Left lung (tissue), 10 donors: ENCODE data around the gene C16orf95. TPM values are rescaled to one million over a fixed set of nuclear protein-coding genes. Genes with fewer than 3 reads are reported as not detected.

Experiments
- ATAC-seq: fragments of 200-7000 bp; cut with Tn5 transposase; one replicate; pipeline ENCODE4 v1.9.1; 2020; ENCODE audit warnings: moderate library complexity
- DNase-seq, 4 donors: peaks; one replicate each; pipeline ENCODE4 v3.0.0-alpha.2; 2013 to 2020
- H3K27ac ChIP-seq, 2 donors: fragments of 200-600 bp; sonication (generic) in 1 of 2; one replicate each; pipeline versions ENCODE4 v1.5.0 to v1.8.0; 2020 to 2021
- H3K27me3 ChIP-seq, 2 donors: fragments of 200-600 bp; sonication (generic) in 1 of 2; one replicate each; pipeline versions ENCODE4 v1.5.0 to v1.8.0; 2020 to 2021
- H3K36me3 ChIP-seq, 2 donors: fragments of 200-600 bp; sonication (generic) in 1 of 2; one replicate each; pipeline versions ENCODE4 v1.5.0 to v1.8.0; 2020 to 2021
- H3K4me1 ChIP-seq, 2 donors: fragments of 200-600 bp; one replicate each; pipeline ENCODE4 v1.8.0; 2021
- H3K4me3 ChIP-seq, 2 donors: fragments of 200-600 bp; sonication (generic) in 1 of 2; one replicate each; pipeline versions ENCODE4 v1.5.0 to v1.8.0; 2020 to 2021; ENCODE audit warnings: mild to moderate bottlenecking in 1 of 2
- H3K9me3 ChIP-seq, 2 donors: fragments of 200-600 bp; sonication (generic) in 1 of 2; one replicate each; pipeline versions ENCODE4 v1.5.0 to v1.8.0; 2020 to 2021
- intact Hi-C, 2 donors: fragments of 100-400 bp; cut with DNase I; formaldehyde crosslinking; loops; one replicate each; pipeline versions ENCODE4 v1.11.2 to v1.14.2; 2022
- polyA plus RNA-seq, 6 donors: library from polyadenylated mRNA; unstranded; fragments of 120-200 nt; gene quantifications; one replicate each; pipeline ENCODE4 v1.2.1, GENCODE V29; 2013; ENCODE audit not compliant: insufficient read length in 6 of 6
- total RNA-seq, 2 donors: library from RNA; stranded (reverse); fragmentation: NEBNext Ultra II Directional; extraction: Animal tissue kit (Norgen Biotek cat#: 25700); gene quantifications; one replicate each; pipeline ENCODE4 v1.2.1, GENCODE V29; 2021
- TF ChIP-seq, protein P1 (sequence below), 2 donors: fragments of 200-600 bp; sonication (generic) in 1 of 2; IDR thresholded peaks; one replicate each; pipeline versions ENCODE4 v1.5.0 to v1.8.0; 2021; ENCODE audit warnings: antibody characterized with exemption in 2 of 2
- donor health status: DM: no; HTN: yes; CAD: no.
- donor health status: DM: no; HTN: no; CAD: no.

Gene C16orf95
- total and polyA plus RNA-seq, 8 donors, result 2.3 to 6.7 (median 3.6) TPM

DNA sequence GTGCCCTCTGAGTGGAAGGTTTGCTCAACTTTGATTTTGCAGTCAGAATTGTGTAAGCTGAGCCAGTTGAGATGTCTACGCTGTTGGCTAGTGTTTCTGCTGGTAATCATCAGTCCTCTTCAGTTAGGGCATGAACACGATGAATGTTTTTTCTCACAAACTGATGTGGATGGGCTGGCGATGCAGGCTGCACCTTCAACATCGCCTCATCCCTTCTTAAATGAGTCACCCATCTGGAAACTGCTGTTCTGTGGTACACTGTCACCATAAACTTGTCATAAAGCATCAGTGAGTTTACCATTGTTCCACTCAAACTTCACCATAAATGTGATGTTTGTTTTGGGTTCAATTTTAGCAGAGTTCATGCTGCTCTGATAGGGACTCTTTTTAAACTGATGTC is 8.4 kb downstream of the C16orf95 start:
- H3K4me3 ChIP-seq, result no peak overlapping the region
- intact Hi-C loops, result no loop called here
- TF ChIP-seq, protein P1, sequence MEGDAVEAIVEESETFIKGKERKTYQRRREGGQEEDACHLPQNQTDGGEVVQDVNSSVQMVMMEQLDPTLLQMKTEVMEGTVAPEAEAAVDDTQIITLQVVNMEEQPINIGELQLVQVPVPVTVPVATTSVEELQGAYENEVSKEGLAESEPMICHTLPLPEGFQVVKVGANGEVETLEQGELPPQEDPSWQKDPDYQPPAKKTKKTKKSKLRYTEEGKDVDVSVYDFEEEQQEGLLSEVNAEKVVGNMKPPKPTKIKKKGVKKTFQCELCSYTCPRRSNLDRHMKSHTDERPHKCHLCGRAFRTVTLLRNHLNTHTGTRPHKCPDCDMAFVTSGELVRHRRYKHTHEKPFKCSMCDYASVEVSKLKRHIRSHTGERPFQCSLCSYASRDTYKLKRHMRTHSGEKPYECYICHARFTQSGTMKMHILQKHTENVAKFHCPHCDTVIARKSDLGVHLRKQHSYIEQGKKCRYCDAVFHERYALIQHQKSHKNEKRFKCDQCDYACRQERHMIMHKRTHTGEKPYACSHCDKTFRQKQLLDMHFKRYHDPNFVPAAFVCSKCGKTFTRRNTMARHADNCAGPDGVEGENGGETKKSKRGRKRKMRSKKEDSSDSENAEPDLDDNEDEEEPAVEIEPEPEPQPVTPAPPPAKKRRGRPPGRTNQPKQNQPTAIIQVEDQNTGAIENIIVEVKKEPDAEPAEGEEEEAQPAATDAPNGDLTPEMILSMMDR (IDR thresholded peaks at IDR 0.05), result no peak
- no peaks in the 10 kb centered on the region for H3K27me3 ChIP-seq
- ATAC-seq, result no peak
- peaks cover 0 to 8% of the 10 kb centered on the region in 2 donors for H3K9me3 ChIP-seq
- no peaks in the 10 kb centered on the region for H3K36me3 ChIP-seq
- DNase-seq, result no peak
- no peak overlapping the region for H3K27ac ChIP-seq
- no peaks in the 10 kb centered on the region for H3K4me1 ChIP-seq

GRCh38 chr16:87306516-87306915 is 10.7 kb downstream of the C16orf95 start:
- intact Hi-C loops, result no loop called here
- peaks cover 0 to 8% of the 10 kb centered on the region in 2 donors for H3K9me3 ChIP-seq
- H3K4me3 ChIP-seq, result no peak overlapping the region
- TF ChIP-seq, protein P1 (IDR thresholded peaks at IDR 0.05), result no peak
- no peak for DNase-seq
- no peaks in the 10 kb centered on the region for H3K27me3 ChIP-seq
- H3K36me3 ChIP-seq, result no peaks in the 10 kb centered on the region
- no peaks in the 10 kb centered on the region for H3K4me1 ChIP-seq
- H3K27ac ChIP-seq, result no peak overlapping the region
- ATAC-seq, result no peak

DNA sequence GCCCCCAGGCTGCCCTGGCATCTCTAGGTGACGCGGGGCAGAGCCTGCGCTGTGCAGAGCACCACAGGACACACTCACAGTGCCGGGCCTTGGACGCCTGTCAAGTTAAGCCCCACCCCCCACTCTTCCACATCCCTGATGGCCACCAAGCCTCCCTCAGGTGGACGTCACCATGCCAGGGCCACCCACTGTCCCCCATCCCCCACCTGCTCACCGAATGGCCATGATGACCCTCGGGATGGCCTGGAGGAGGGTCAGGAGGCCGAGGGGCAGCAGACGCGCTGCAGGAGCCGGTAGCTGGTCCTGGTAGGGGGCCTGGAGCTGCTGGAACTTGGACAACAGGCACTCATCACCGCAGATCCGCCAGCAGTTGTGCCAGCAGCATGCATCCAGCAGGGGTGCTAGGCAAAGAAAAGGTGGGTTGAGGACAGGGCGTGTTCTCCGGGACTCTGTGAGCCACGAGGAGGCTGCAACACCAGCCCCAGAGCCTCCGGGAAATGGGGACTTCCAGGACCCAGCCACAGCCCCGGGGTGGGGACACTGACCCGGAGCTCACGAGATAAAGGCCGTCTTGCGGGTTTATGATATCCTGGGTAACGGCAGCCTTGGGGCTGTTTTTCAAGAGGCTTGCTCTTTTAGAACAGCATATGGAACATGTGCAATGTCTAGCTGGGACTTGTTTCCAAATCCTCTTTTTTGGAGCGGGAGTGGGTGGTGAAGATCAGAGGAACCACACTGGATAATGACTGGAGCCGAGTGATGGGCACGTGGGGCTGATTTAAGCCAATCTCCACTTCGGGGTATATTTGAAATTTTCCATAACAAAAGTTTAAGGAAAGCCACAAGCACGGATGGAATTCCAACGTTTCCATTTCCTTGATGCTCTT is 11.4 kb downstream of the C16orf95 start:
- DNase-seq, result no peak
- Histone ChIP-seq H3K36me3 (no peaks in the 10 kb centered on the region), H3K4me1 (no peaks in the 10 kb centered on the region), H3K9me3 (peaks cover 0 to 8% of the 10 kb centered on the region in 2 donors), H3K27ac (no peak overlapping the region), H3K4me3 (no peak overlapping the region), H3K27me3 (no peaks in the 10 kb centered on the region)
- intact Hi-C loops, result no loop called here
- ATAC-seq, result no peak
- TF ChIP-seq, protein P1 (IDR thresholded peaks at IDR 0.05), result no peak

- Histone ChIP-seq H3K27me3 (no peaks in the 10 kb centered on the region), H3K9me3 (peaks cover 0 to 8% of the 10 kb centered on the region in 2 donors), H3K36me3 (no peaks in the 10 kb centered on the region), H3K4me3 (no peak overlapping the region), H3K27ac (no peak overlapping the region), H3K4me1 (no peaks in the 10 kb centered on the region)
- DNase-seq (no peak), ATAC-seq (no peak)
- intact Hi-C loops, result no loop called here
- TF ChIP-seq, protein P1 (IDR thresholded peaks at IDR 0.05), result no peak
Measured at GRCh38 chr16:87304951-87305350, 12.2 kb downstream of the C16orf95 start.

- H3K4me3 ChIP-seq, result no peak overlapping the region
- H3K9me3 ChIP-seq, result peaks cover 0 to 8% of the 10 kb centered on the region in 2 donors
- ATAC-seq, result no peak
- no peaks in the 10 kb centered on the region for H3K4me1 ChIP-seq
- no peaks in the 10 kb centered on the region for H3K27me3 ChIP-seq
- H3K36me3 ChIP-seq, result no peaks in the 10 kb centered on the region
- DNase-seq, result no peak
- no peak overlapping the region for H3K27ac ChIP-seq
- TF ChIP-seq, protein P1 (IDR thresholded peaks at IDR 0.05), result no peak
- intact Hi-C loops, result no loop called here
Measured at GRCh38 chr16:87303962-87304521, 13.2 kb downstream of the C16orf95 start.
